Activated CD8-positive, alpha-beta T cell treated with anti-CD3 and anti-CD28 coated beads for 36 hours (primary cell): ENCODE measurements around the gene MRPL36. TPM values are rescaled to one million over a fixed set of nuclear protein-coding genes. Genes with fewer than 3 reads are reported as not detected.

Experiments used
- ATAC-seq: fragments of 200-7000 bp; cut with Tn5 transposase; one replicate; pipeline ENCODE4 v1.10.0; 2021; ENCODE audit warnings: mild to moderate bottlenecking, moderate library complexity
- CTCF ChIA-PET: fragments of 350-600 bp; sonication (Branson Sonifier 250); formaldehyde crosslinking; loops from one replicate; lab custom pipeline; 2021; ENCODE audit warnings: antibody characterized with exemption; lab: Charles Lee
- POLR2A ChIA-PET: fragments of 350-600 bp; sonication (Branson Sonifier 250); formaldehyde crosslinking; loops from one replicate; lab custom pipeline; 2021; ENCODE audit warnings: antibody characterized with exemption; lab: Charles Lee
- DNase-seq: peaks from one replicate; pipeline ENCODE4 v3.0.0-alpha.2; 2020
- H3K27ac Mint-ChIP-seq: one replicate; pipeline ENCODE4 v1.8.0; 2021; ENCODE audit warnings: mild to moderate bottlenecking, mixed read lengths
- H3K27me3 Mint-ChIP-seq: one replicate; pipeline ENCODE4 v1.8.0; 2021; ENCODE audit warnings: mixed read lengths
- H3K36me3 Mint-ChIP-seq: one replicate; pipeline ENCODE4 v1.8.0; 2021; ENCODE audit warnings: low read depth, mixed read lengths
- H3K4me1 Mint-ChIP-seq: one replicate; pipeline ENCODE4 v1.8.0; 2021; ENCODE audit warnings: low read depth, mixed read lengths
- H3K4me3 Mint-ChIP-seq: one replicate; pipeline ENCODE4 v1.8.0; 2021; ENCODE audit warnings: mild to moderate bottlenecking, moderate library complexity, mixed read lengths
- H3K9me3 Mint-ChIP-seq: one replicate; pipeline ENCODE4 v1.8.0; 2021; ENCODE audit warnings: mixed read lengths
- CTCF ChIP-seq: fragments of 200-600 bp; IDR thresholded peaks from one replicate; pipeline ENCODE4 v1.8.0; 2022; ENCODE audit warnings: antibody characterized with exemption, mild to moderate bottlenecking
- intact Hi-C: fragments of 100-400 bp; cut with micrococcal nuclease; formaldehyde crosslinking; loops from one replicate; pipeline ENCODE4 v1.10.0; 2022
- total RNA-seq, 2 experiments: library from RNA; stranded (reverse); gene quantifications; one replicate each; pipeline ENCODE4 v1.2.3, GENCODE V29; 2021

MRPL36 gene
- total RNA-seq, 2 experiments from 2014 or later, result 80.1 to 87.2 TPM

GRCh38 chr5:1827025-1827885, 27.6 kb upstream of the MRPL36 start:
- Mint-ChIP-seq H3K4me3 (no peak overlapping the region), H3K9me3 (no peaks in the 10 kb centered on the region), H3K36me3 (peaks cover 2% of the 10 kb centered on the region), H3K27me3 (no peaks in the 10 kb centered on the region), H3K4me1 (no peaks in the 10 kb centered on the region), H3K27ac (no peak overlapping the region)
- no peak for DNase-seq
- POLR2A ChIA-PET, result no interaction called here
- ATAC-seq, result no peak
- intact Hi-C loops, result no loop called here
- no peak for TF ChIP-seq CTCF
- CTCF ChIA-PET, result no interaction called here

DNA sequence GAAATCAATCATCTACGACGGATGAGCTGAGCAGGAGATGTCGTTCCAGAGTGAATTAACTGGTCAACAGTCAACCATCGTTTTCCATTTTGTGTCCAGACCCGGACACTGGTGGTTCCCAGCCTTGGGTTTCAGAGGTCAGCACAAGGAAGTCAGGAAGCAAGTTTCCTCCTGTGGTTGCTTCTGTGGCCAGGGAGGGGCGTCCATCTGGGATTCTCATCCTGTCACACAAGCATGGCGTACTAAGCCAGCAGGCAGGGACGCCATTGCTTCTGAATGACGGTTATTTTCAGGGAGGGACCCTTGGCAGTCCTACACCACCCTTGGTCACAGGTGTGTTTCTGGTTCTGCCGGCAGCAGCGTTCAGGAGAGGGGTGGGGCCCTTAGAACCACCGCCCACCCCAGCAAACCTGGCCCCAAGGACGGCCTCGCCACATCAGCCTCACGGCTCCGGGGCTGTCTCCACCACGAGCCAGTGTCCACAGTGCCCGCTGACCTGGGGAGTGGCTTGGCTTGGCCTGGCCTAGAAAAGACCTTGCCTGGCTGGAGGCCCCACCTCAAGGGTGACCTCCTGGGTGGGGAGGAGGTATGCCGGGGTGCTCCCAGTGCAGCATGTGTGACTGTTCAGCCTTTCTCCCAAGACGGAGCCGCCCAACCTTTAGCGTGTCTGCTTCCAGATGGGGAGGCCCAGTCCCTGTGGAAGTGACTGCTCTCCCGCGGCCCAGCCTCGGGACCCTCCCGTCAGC, 26.8 kb upstream of the MRPL36 start:
- H3K4me3 Mint-ChIP-seq, result no peak overlapping the region

GRCh38 chr5:1824903-1825841, 25.5 kb upstream of the MRPL36 start:
- H3K36me3 Mint-ChIP-seq, result peaks cover 19% of the 10 kb centered on the region
- no peaks in the 10 kb centered on the region for H3K9me3 Mint-ChIP-seq
- ATAC-seq (no peak), DNase-seq (no peak)
- CTCF ChIA-PET, result no interaction called here
- H3K4me1 Mint-ChIP-seq, result no peaks in the 10 kb centered on the region
- intact Hi-C loops, result no loop called here
- no peak for TF ChIP-seq CTCF
- POLR2A ChIA-PET, result no interaction called here
- H3K27me3 Mint-ChIP-seq, result no peaks in the 10 kb centered on the region
- H3K27ac Mint-ChIP-seq, result no peak overlapping the region
- H3K4me3 Mint-ChIP-seq, result no peak overlapping the region

More for the DNA sequence above, 26.8 kb upstream of the MRPL36 start:
- Mint-ChIP-seq H3K27me3 (no peaks in the 10 kb centered on the region), H3K36me3 (peaks cover 8% of the 10 kb centered on the region), H3K27ac (no peak overlapping the region), H3K9me3 (no peaks in the 10 kb centered on the region), H3K4me1 (no peaks in the 10 kb centered on the region)
- no peak for DNase-seq
- no peak for TF ChIP-seq CTCF
- intact Hi-C loops, result no loop called here
- POLR2A ChIA-PET, result no interaction called here
- ATAC-seq, result no peak
- CTCF ChIA-PET, result no interaction called here

DNA sequence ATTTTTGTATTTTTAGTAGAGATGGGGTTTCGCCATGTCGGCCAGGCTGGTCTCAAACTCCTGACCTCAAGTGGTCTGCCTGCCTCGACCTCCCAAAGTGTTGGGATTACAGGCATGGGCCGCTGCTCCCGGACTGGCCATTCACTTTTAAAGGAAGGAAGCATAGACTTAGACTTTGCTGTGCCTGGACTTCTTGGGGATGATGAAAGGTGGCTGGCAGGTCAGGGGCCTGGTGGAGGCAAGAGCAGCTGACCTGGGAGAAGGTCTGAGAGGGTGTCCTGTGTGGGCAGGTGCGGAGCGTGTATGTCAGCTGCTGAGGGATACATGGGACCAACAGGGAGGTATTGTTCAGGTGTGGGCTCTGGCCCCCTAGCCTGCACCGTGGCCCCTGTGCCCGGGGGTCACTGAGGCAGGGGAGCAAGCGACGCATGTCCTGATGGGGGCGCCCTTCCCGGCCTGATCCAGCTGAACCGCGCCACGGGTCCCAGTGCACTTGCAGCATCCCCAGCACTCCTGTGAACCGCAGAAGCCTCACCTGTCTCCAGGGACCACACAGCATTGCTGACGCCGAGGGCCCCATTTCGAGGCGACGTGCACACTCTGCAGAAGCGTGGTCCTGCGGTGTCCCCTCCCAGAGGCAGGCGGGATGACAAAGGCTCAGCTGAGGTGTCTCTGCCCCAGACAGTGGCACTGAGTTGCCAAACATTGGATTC, 24.6 kb upstream of the MRPL36 start:
- Mint-ChIP-seq H3K9me3 (no peaks in the 10 kb centered on the region), H3K27ac (no peak overlapping the region), H3K27me3 (no peaks in the 10 kb centered on the region), H3K4me1 (no peaks in the 10 kb centered on the region), H3K4me3 (no peak overlapping the region), H3K36me3 (peaks cover 25% of the 10 kb centered on the region)
- TF ChIP-seq CTCF, result no peak
- ChIA-PET POLR2A (interaction anchor here (0.6 kb wide), 1 partner anchor 120 kb away, joined by 4 read pairs; no protein-coding TSS in a partner anchor), CTCF (no interaction called here)
- ATAC-seq (no peak), DNase-seq (no peak)
- intact Hi-C loops, result no loop called here
